Mucosa of gallbladder (tissue), 1 donor: ENCODE measurements around the gene ATPAF1. TPM values are rescaled to one million over a fixed set of nuclear protein-coding genes. Genes with fewer than 3 reads are reported as not detected.

Experiments used
- DNase-seq: peaks from one replicate; pipeline ENCODE4 v3.0.0-alpha.2; 2020; ENCODE audit warnings: low spot score
- total RNA-seq: library from RNA; stranded (reverse); gene quantifications from one replicate; pipeline ENCODE4 v1.2.1, GENCODE V29; 2021
- donor health status: DM: no; HTN: no; CAD: no.

ATPAF1 gene
- total RNA-seq, 1 donor from 2014 or later, result 60.5 TPM

DNA sequence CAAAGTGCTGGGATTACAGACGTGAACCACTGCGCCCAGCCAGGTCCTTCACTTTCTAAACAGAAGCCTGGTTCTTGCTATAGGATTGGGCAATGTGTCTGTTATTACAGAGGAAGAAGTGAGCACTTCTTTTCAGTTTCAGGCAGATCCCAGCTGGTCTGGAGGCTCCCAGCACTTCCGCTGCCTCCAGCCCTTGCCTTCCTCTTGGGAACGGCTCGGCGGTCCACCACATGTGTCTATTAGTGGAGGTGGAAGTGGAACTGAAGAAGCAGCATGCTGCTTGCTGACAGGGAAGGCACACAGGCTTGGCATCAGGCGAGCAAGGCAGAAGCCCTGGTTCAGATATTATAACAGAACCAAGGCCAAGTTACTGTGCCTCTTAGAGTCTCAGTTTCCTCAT, 81.1 kb downstream of the ATPAF1 start:
- DNase-seq, result peak; percentile 38

DNA sequence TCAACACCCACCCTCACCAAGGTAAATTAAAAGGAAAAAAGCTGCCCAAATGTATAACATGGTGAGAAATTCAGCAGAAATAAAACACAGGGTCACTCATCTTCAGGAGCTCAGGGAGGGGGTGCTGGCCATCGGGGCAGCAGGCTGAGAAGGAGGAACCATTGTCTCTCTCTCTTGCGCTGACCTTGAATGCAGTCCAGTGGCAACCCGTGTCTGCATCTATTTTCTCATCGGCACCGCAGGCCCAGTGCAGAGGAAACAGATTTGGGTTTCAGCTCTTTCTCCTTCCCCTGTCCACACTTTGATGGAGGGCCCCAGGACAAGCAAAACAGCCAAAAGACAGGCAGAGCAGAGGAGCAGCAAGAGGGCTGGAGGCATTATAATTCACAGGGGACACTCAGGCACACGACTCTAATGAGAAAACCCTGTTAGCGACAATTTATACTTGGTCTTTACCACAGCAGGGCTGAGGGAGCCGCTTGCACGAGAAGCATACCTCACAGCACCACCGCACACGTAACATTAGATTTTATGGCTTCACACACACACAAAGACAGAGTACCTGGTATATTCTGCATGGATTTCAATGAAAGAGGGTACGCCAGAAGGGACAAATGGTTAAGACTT, 82.7 kb downstream of the ATPAF1 start:
- no peak for DNase-seq

DNA sequence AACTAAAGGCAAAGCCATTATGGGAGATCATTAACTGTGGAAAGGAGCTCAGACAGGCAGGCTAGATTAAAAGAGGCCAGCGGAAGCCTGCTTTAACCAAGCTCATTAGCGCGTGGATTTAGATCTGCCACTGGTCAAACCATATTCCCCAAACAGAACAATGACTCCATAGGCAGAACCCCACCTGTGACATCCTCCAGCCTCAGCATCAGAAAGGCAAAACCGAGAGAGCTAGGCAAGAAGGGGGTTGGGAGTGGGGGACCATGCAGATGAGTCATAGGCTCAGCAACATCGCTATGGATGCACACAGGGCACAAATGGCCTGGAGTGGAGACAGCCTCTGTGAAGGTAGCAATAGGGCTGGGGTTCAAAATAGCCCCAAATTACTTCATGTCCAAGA, 84.7 kb downstream of the ATPAF1 start:
- DNase-seq, result no peak

DNA sequence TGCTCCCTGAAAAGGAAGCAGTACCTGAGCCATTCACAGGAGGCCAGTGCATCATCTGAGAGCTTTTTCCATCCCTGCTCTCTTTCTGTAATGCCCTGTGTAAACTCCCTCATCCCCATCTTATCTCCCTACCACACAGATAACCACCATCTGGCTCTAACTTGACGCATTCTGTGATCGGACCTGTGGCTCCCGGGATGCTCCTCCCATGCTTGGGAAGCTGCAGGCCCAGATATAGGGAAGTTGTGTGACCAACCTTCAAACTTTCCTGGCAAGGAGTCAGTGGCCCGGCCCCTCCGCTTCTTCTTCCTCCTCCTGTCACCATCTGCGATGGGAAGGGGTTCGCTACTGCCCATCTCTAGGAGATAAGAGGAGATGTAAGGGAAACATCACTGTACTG, 85.2 kb downstream of the ATPAF1 start:
- DNase-seq, result no peak

Other genes with a start within 250 kb of the ATPAF1 start
- gene DMBX1, start 178.5 kb downstream of the ATPAF1 start, total RNA-seq, result not detected
- not detected for gene KNCN, start 116.7 kb downstream of the ATPAF1 start, total RNA-seq
- 36.5 TPM for gene MKNK1, start 64.1 kb downstream of the ATPAF1 start, total RNA-seq
- 12.8 TPM for gene MOB3C, start 51.6 kb downstream of the ATPAF1 start, total RNA-seq
- 0.35 TPM for gene TEX38, start 3.5 kb upstream of the ATPAF1 start, total RNA-seq
- gene EFCAB14, start 50.8 kb upstream of the ATPAF1 start, total RNA-seq, result 128 TPM
- gene CYP4B1, start 130.7 kb upstream of the ATPAF1 start, total RNA-seq, result 6.7 TPM